DND-41 (cell line): ENCODE data around the gene ESYT2.
A peak's percentile ranks its signal among the peaks of the same experiment; 100 is the strongest.

Source experiments
- ATAC-seq: fragments of 200-7000 bp; cut with Tn5 transposase; 3 replicates; pipeline ENCODE4 v1.9.1; 2021; ENCODE audit warnings: low read depth; ENCODE audit not compliant: insufficient read depth
- DNase-seq: peaks from one replicate; pipeline ENCODE4 v3.0.0-alpha.2; 2020
- H2AFZ ChIP-seq: 2 replicates; pipeline ENCODE4 v1.6.0; 2012; ENCODE audit warnings: low read depth, low read length
- H3K27ac ChIP-seq: 2 replicates; pipeline ENCODE4 v1.5.1; 2012; ENCODE audit warnings: low read length, inconsistent platforms
- H3K27me3 ChIP-seq: fragments of 200-600 bp; sonication (generic); 2 replicates; pipeline ENCODE4 v1.6.0; 2012; ENCODE audit warnings: low read length, mild to moderate bottlenecking, inconsistent platforms; ENCODE audit not compliant: insufficient read depth, poor library complexity
- H3K36me3 ChIP-seq: 2 replicates; pipeline ENCODE4 v1.5.1; 2012; ENCODE audit warnings: low read length, inconsistent platforms; ENCODE audit not compliant: insufficient read depth
- H3K4me1 ChIP-seq: 2 replicates; pipeline ENCODE4 v1.5.1; 2012; ENCODE audit warnings: mild to moderate bottlenecking, low read length; ENCODE audit not compliant: insufficient read depth
- H3K4me2 ChIP-seq: 2 replicates; pipeline ENCODE4 v1.6.0; 2012; ENCODE audit warnings: mild to moderate bottlenecking, moderate library complexity, low read length, inconsistent platforms; ENCODE audit not compliant: insufficient read depth
- H3K4me3 ChIP-seq, 2 experiments: fragments of 200-600 bp in 1 of 2; shearing (Covaris generic) in 1 of 2; 2 replicates each; pipeline ENCODE4 v1.5.1; 2012 to 2016; ENCODE audit warnings: inconsistent platforms in 2 of 2, low read length in 2 of 2, mild to moderate bottlenecking in 2 of 2, low read depth in 1 of 2, moderate library complexity in 1 of 2
- H3K79me2 ChIP-seq: 2 replicates; pipeline ENCODE4 v1.6.0; 2012; ENCODE audit warnings: low read length, inconsistent platforms; ENCODE audit not compliant: insufficient read depth
- H3K9ac ChIP-seq: 2 replicates; pipeline ENCODE4 v1.6.0; 2012; ENCODE audit warnings: low read depth, mild to moderate bottlenecking, inconsistent platforms, low read length, moderate library complexity
- H3K9me3 ChIP-seq: 2 replicates; pipeline ENCODE4 v1.5.1; 2012; ENCODE audit warnings: low read length, moderate library complexity, mild to moderate bottlenecking, inconsistent platforms; ENCODE audit not compliant: insufficient read depth, severe bottlenecking
- H4K20me1 ChIP-seq: 2 replicates; pipeline ENCODE4 v1.6.0; 2012; ENCODE audit warnings: low read length; ENCODE audit not compliant: insufficient read depth
- CTCF ChIP-seq: IDR thresholded peaks from 2 replicates; pipeline ENCODE4 v1.5.1; 2012; ENCODE audit warnings: borderline replicate concordance, low read length, moderate library complexity, mild to moderate bottlenecking; ENCODE audit not compliant: poor library complexity, severe bottlenecking; ENCODE audit errors: extremely low read depth
- EZH2 ChIP-seq: IDR thresholded peaks from 3 replicates; pipeline ENCODE4 v1.6.1; 2012; ENCODE audit warnings: borderline replicate concordance, low read depth, mild to moderate bottlenecking, moderate library complexity, low read length, inconsistent platforms; ENCODE audit not compliant: severe bottlenecking

ESYT2 gene

GRCh38 chr7:158815800-158816128, 13.5 kb downstream of the ESYT2 start:
- no peaks in the 10 kb centered on the region for H3K27me3 ChIP-seq
- H3K9me3 ChIP-seq: no peaks in the 10 kb centered on the region
- DNase-seq (no peak), ATAC-seq (no peak)
- no peak overlapping the region for H3K4me3 ChIP-seq
- peak overlapping the region; percentile 48 for H3K27ac ChIP-seq
- no peak for TF ChIP-seq EZH2
- TF ChIP-seq CTCF: no peak
- no peak overlapping the region for H3K4me2 ChIP-seq
- H3K36me3 ChIP-seq: peaks cover 28% of the 10 kb centered on the region
- H3K9ac ChIP-seq: no peak overlapping the region
- H2AFZ ChIP-seq: no peak overlapping the region
- peaks cover 63% of the 10 kb centered on the region for H4K20me1 ChIP-seq
- peaks cover 85% of the 10 kb centered on the region for H3K4me1 ChIP-seq
- peaks cover 97% of the 10 kb centered on the region for H3K79me2 ChIP-seq

DNA sequence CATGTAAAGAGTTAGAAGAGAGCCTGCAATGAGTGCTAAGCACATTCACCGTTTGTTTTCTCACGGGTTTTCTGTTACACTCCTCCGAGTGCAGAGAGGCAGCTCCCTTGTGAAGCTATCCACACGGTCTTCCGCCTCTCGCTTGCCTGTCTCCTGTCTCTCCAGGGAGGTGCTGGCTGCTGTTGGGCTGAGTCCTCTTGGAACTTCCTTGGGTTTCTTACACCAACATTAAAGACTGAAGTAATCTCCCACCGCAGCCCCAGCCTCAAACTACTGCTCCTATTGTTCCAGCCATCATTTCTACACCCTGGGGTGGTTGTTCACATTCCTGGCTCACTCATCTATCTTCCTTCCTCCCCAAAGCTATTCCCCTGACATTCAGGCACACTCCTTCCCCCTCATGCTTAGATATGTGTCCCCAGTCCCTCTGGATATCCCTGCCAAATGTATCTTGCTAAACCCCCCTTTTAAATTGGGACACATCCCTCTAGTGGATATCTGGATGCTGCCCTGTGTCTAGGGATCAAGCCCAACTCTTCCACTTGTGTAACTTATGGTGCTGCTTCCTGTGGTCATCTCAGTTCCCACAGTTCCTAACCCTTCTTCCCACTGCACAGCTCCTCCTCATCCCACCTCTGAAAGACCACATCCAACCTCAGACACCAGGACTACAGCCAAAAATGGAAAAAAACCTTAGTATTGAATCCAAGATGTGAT, 14.1 kb downstream of the ESYT2 start:
- H3K9ac ChIP-seq: no peak overlapping the region
- H3K36me3 ChIP-seq: peaks cover 33% of the 10 kb centered on the region
- TF ChIP-seq EZH2: no peak
- no peak for TF ChIP-seq CTCF
- DNase-seq (no peak), ATAC-seq (no peak)
- no peak overlapping the region for H3K4me2 ChIP-seq
- H3K79me2 ChIP-seq: peaks cover 97% of the 10 kb centered on the region
- H3K4me1 ChIP-seq: peaks cover 80% of the 10 kb centered on the region
- no peaks in the 10 kb centered on the region for H3K27me3 ChIP-seq
- H3K9me3 ChIP-seq: no peaks in the 10 kb centered on the region
- H2AFZ ChIP-seq: no peak overlapping the region
- peak overlapping the region; percentile 48 for H3K27ac ChIP-seq
- no peak overlapping the region for H3K4me3 ChIP-seq
- peaks cover 63% of the 10 kb centered on the region for H4K20me1 ChIP-seq

DNA sequence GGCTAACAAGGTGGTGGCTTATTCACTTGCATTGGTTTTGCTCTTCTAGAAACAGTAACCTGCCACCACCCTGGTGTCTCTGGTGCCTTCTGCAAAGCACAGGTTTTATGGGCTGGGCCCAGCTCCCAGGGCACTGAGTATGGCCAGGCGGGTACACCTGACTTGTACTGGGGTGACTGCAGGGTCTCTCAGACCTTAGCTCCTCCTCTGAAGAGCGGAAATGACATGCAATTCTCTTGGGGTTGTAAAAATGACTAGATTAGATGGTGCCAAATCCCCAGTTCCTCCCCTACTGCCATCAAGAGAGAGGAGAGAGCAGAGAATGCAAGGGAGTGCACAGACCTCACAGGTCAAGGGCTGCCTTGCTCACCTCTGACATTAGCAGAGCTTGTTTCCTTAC, 14.7 kb downstream of the ESYT2 start:
- TF ChIP-seq CTCF (no peak), EZH2 (no peak)
- peaks cover 97% of the 10 kb centered on the region for H3K79me2 ChIP-seq
- no peak for DNase-seq
- H3K27ac ChIP-seq: peak overlapping the region; percentile 48
- no peak for ATAC-seq
- peaks cover 39% of the 10 kb centered on the region for H3K36me3 ChIP-seq
- H3K4me3 ChIP-seq: no peak overlapping the region
- H3K4me1 ChIP-seq: peaks cover 74% of the 10 kb centered on the region
- H4K20me1 ChIP-seq: peaks cover 63% of the 10 kb centered on the region
- no peak overlapping the region for H3K9ac ChIP-seq
- no peaks in the 10 kb centered on the region for H3K27me3 ChIP-seq
- H2AFZ ChIP-seq: no peak overlapping the region
- H3K9me3 ChIP-seq: no peaks in the 10 kb centered on the region
- no peak overlapping the region for H3K4me2 ChIP-seq

DNA sequence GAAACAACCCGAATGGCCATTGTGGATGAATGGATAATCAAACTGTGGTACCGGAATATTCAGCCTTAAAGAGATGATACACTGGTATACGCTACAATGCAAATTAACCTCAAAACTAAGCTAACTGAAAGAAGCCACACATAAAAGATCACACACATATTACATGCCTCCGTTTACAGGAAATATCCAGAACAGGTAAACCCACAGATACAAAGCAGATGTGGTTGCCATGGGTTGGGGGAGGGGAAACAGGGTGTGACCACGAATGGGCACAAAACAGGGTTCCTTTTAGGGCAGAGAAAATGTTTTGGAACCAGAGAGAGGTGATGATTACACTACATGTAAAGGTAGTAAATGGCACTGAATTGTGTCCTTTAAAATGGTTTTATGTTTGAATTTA, 16.6 kb downstream of the ESYT2 start:
- H3K4me1 ChIP-seq: peaks cover 54% of the 10 kb centered on the region
- TF ChIP-seq CTCF (no peak), EZH2 (no peak)
- no peak overlapping the region for H2AFZ ChIP-seq
- H3K27me3 ChIP-seq: no peaks in the 10 kb centered on the region
- peaks cover 49% of the 10 kb centered on the region for H4K20me1 ChIP-seq
- H3K9me3 ChIP-seq: no peaks in the 10 kb centered on the region
- peak overlapping the region; percentile 4; the same call in 1 of the 2 replicates for H3K4me2 ChIP-seq
- peak overlapping the region; percentile 64 for H3K27ac ChIP-seq
- H3K4me3 ChIP-seq: no peak overlapping the region
- no peak overlapping the region for H3K9ac ChIP-seq
- ATAC-seq: peak; percentile 72
- peaks cover 97% of the 10 kb centered on the region for H3K79me2 ChIP-seq
- H3K36me3 ChIP-seq: peaks cover 58% of the 10 kb centered on the region
- DNase-seq: peak; percentile 66
